ENCODE results near the gene NDUFA5.

- TF ChIP-seq POLR2A (IDR thresholded peaks at IDR 0.05; ENCODE audit: low read depth) (no peak), CTCF (IDR thresholded peaks at IDR 0.05) (no peak), EP300 (IDR thresholded peaks at IDR 0.05) (no peak)
Measured at GRCh38 chr7:123502201-123502600, 55.4 kb downstream of the NDUFA5 start.
